KG1 (cell line): Measurements from ENCODE around the gene SIGLEC5.
A peak's percentile ranks its signal among the peaks of the same experiment; 100 is the strongest.
"Not testable (repeated sequence)": the region's sequence is repeated elsewhere in the genome, so short reads cannot be mapped to it uniquely, and the experiment has no call there.

Source experiments
- DNase-seq: peaks from one replicate; lab custom pipeline; 2025; lab: John Stamatoyannopoulos, UW

The SIGLEC5 gene, protein sequence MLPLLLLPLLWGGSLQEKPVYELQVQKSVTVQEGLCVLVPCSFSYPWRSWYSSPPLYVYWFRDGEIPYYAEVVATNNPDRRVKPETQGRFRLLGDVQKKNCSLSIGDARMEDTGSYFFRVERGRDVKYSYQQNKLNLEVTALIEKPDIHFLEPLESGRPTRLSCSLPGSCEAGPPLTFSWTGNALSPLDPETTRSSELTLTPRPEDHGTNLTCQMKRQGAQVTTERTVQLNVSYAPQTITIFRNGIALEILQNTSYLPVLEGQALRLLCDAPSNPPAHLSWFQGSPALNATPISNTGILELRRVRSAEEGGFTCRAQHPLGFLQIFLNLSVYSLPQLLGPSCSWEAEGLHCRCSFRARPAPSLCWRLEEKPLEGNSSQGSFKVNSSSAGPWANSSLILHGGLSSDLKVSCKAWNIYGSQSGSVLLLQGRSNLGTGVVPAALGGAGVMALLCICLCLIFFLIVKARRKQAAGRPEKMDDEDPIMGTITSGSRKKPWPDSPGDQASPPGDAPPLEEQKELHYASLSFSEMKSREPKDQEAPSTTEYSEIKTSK

DNA sequence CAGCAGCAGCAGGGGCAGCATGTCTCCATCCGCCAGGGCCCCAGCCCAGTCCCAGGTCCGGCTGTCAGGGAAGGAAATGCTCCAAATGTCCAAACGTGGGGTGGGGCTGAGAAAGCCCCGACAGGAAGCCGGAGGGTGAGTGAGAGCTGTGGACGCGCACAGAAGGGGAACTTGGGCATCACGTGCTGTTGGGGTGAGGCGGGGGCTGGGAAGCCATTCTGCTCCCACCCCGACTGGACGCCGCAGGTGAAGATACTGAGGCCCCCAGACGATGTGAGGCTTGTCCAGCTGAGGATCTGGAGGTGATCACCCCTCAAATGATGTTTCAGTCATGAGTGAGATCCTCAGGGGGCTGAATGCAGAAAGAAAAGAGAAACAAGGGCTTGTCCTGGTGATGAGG is at the start of gene SIGLEC5:
TSS of gene SIGLEC5 (minus strand) at position 87 of the 400 bp plus-strand sequence. CDS start at position 21, 66 bp downstream.
- not testable (repeated sequence) for DNase-seq

DNA sequence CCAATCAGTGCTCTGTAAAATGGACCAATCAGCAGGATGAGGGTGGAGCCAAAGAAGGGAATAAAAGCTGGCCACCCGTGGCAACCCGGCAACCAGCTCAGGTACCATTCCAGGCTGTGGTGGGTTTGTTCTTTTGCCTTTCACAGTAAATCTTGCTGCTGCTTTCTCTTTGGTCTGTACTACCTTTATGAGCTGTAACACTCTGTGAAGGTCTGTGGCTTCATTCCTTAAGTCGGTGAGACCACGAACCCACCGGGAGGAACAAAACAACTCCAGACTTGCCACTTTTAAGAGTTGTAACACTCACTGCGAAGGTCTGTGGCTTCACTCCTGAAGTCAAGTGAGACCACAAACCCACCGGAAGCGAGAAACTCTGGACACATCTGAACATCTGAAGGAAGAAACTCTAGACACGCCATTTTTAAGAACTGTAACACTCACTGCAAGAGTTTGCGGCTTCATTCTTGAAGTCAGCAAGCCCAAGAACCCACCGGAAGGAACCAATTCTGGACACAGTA is 46.4 kb upstream of the SIGLEC5 start:
- DNase-seq: no peak

DNA sequence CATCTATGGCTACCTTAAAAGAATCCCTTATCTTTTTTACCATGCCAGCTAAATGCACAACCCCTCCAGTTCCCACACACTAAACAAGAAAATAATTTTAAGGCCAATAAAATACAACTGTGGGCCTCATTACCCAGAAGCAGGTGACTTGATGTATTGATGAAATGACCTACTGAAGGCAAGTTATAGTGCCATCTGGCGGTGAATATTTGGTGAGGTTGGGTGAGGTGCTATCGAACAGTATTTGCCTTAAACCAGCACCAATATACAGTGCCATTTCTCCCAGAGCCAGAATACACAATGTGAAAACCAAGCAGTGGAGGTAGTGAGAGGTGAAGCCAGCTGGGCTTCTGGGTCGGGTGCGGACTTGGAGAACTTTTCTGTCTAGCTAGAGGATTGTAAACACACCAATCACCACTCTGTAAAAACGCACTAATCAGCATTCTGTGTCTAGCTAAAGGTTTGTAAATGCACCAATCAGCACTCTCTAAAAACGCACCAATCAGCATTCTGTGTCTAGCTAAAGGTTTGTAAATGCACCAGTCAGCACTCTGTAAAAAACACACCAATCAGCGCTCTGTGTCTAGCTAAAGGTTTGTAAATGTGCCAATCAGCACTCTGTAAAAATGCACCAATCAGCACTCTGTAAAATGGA is 45.8 kb upstream of the SIGLEC5 start:
- not testable (repeated sequence) for DNase-seq

DNA sequence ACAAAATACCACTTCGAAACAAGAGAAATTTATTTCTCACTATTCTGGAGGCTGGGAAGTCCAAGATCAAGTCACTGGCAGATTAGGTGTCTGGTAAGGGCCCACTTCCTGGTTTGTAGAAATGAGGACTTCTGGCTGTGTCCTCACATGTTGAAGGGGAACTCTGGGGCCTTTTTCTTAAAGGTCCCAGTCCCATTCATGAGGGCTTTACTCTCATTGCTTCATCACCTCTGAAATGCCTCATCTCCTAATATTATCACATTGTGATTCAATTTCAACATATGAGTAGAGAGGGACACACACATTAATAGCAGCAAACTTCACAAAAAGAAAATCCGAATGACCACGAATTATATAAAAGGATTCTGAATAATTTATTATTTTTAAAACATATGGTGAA is 38.0 kb upstream of the SIGLEC5 start:
- DNase-seq: no peak

DNA sequence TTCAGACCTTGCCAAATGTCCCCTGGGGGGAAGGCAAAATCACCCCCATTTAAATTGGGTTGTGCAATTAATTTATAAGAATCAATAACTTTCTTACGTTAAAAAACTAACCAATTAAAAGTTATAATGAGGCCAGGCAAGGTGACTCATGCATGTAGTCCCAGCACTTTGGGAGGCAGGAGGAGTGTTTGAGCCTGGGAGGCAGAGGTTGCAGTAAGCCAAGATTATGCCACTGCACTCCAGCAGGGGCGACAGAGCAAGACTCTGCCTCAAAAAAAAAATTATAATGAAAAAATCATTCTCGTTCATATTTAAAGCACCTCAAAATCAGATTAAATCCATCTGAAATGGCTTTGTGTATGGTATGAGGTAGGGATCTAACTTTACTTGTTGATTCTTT is 34.8 kb upstream of the SIGLEC5 start:
- DNase-seq: no peak

DNA sequence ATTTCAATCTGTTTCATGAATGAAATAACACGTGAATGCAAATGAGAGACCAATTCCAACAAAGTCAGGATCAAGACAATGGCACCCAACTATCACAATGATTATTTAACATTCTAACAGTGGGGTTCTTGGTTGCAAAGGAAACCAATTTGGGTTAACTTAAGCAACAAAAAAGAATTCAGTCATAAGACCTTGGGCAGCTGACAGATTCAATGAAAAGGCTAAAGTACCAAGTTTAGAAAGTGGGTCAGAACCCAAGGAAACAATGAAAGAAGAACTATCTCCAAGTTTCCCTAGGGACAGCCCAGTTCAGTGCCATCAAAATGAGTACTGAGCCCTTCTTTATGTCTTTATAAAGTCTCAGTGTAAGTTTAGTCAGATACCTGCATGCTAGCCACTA is 33.9 kb upstream of the SIGLEC5 start:
- DNase-seq: no peak

DNA sequence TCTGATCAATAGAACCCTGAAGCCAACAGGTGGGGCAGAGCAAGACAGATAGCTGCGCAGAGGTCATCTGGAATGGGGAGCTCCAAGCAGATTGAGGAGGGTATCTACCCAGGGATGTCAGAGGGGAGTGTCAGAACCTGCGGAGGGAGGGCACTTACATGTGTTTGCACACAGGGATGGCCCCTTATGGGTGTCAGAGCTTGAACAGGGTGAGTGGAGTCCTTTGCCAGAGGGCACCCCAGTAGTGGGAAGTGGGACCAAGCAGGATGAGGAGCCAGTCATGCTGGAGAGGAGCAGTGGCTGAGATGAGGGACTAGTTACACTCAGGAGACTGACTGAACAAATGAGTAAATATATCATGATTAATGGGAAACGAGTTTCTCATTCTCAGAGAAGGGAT is 33.4 kb upstream of the SIGLEC5 start:
- DNase-seq: no peak

DNA sequence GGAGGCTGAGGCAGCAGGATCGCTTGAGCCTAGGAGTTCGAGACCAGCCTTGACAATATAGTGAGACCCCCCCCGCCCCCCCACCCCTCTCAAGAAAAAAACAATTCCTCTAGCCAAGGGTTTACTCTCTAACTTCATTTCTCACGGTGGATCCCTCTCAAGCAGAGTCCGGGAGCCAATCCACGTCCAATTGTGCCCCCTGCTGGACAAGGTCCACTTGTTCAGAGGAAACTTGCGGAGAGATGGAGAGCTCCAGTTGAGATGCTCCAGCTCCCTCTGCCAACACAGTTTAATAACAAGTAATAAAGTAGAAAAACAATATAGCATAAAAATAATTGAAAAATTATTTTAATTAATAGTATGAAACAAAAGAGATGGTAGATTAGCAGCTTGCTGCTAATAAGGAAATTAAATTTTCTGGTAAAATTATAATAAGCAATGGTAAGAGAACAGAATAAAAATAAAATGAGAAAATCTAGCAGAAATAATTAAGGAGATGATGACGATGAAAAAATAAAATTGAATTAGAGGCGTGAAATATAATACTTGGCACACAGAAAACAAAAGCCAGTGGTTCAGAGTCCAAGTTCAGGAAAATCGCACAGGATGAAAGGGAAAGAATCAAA is 30.9 kb upstream of the SIGLEC5 start:
- peak; percentile 58 for DNase-seq

DNA sequence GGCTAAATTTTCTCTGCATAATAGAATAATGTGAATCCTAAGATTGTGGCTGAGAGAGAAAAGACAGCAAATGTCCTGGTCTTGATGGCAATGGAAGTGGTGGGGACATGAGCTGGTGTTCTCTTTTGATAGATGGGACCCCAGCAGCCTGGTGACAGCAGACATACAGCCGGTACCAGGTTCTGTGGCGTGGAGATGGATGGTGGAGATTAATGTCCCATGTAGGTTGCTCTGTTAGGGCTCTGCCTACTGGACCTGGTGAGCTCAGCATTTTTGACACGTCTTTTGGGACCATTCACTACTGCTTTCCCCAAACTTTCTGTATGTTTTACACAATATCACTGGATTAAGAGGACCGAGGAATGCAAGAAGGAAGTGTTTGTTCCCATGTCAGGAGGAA is 24.6 kb upstream of the SIGLEC5 start:
- DNase-seq: no peak

DNA sequence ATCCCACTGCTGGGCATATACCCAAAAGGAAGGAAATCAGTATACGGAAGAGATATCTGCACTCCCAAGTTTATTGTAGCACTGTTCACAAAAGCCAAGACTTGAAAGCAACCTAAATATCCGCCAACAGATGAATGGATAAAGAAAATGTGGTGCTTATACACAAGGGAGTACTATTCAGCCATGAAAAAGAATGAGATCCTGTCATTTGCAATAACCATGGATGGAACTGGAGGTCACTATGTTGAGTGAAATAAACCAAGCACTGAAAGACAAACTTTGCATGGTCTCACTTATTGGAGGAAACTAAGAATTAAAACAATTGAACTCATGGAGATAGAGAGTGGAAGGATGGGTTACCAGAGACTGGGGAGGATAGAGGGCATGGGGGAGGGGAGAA is 23.0 kb upstream of the SIGLEC5 start:
- DNase-seq: no peak

DNA sequence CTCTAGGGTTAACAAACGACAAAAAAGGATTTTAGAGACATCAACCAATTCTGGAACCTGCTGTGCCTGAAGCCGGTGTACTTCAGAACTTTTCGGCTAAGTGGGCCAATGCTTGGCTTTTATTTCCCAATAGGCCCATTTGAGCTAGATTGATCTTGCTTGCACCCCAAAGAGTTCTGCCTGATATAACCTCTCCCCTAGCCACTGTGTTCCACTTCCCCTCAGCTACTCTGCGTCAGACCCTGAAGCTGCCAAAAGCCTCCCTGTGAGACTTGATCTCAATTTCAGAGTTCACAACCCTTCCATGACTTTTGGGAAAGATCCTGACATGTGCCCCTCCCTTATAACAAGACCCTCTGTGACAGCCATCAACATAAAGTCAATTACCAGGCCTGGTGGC is 22.1 kb upstream of the SIGLEC5 start:
- DNase-seq: no peak

DNA sequence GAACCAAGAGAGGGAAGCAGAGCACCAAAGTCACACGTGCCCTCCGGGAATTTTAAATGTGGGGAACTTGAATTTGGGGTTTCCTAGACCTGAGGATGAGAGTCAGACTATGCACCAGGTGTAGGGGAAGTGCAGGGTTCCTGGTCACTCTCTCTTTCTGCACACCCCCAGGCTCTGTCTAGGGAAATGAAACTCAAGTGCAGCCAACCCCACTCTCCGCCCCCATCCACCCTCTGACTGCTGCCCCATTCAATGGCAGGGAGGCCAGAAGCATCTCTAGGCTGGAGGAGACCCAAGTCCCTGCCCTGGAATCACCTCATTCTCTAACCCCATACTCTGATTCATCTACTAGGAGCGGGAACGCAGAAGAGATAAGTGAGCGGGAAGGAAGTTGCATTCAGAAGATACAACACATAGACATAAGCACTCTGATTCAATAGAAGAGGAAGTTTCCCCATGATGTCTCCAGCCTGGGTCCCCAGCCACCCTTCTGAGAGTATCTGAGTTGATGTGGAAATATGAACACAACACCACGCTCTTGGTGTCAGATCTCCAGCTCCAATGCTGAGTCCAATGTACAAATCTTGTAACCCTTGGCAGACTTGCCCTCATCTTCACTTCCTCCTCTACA is 21.1 kb upstream of the SIGLEC5 start:
- no peak for DNase-seq

DNA sequence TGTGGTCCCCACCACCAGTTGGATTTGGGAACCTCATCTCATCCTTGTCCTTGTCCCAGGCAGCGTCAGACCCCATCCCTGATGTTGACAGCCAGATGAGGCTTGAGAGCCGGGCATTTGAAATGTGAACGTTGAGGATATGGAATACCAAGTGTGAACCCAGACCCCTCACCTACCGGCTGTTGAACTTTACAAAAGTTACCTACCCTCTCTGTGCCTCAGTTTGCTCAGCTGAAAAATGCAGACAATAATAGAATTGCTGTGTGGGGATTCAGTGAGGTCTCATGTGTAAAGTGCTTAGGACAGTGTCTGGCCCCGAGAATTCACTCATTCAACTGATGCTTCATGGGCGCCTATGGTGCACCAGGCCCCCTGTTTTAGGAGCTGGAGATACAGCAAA is 17.1 kb upstream of the SIGLEC5 start:
- DNase-seq: no peak

DNA sequence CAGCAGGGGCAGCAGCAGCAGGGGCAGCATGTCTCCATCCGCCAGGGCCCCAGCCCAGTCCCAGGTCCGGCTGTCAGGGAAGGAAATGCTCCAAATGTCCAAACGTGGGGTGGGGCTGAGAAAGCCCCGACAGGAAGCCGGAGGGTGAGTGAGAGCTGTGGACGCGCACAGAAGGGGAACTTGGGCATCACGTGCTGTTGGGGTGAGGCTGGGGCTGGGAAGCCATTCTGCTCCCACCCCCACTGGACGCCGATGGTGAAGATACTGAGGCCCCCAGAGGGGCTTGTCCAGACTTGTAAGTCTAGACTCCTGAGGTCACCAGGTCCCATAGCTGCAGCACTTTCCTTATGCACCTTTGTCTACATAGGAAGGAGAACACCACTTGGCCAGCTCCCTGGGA is 16.5 kb upstream of the SIGLEC5 start, which contains the start of gene SIGLEC14:
TSS of gene SIGLEC14 (minus strand) at position 96 of the 400 bp plus-strand sequence. CDS start at position 30, 66 bp downstream.
- DNase-seq: not testable (repeated sequence)

DNA sequence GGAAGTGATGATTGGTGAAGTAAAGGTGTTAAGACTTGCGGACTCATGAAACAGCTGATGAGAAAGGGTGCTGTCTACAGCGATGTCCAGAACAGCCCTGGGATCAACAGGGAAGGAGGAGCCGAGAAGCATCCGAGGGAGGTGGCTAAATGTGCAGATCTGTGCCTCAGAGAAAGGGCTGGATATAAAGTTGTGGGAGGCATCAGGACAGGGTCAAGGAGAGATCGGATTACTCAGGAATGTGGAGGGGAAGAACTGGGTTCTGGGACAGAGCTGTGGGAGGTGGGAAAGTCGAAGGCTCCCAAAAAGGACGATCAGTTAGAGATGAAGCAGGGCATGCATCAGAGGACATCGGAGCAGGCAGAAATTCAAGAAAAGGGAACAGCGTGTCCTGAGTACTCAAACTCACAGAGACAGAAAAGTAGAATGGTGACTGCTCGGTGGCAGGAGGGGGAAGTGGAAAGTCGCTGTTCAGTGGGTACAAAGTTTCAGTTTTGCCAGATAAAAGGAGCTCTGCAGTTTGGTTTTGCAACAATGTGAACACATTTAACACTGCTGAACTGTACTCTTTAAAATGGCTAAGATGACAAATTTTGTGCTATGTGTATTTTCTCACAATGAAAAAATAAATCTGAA is 14.6 kb upstream of the SIGLEC5 start:
- no peak for DNase-seq

DNA sequence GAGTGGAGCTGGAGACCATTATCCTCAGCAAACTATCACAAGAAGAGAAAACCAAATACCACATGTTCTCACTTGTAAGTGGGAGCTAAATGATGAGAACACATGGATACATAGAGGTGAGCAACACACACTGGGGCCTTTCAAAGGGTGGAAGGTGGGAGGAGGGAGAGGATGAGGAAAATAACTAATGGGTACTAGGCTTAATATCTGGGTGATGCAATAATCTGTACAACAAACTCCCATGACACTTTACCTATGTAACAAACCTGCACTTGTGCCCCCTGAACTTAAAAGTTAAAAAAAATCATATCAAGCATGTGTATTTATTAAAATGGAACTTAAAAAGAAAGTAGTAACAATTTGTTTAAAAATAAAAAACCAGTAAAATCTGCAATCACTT is 11.4 kb upstream of the SIGLEC5 start:
- no peak for DNase-seq

DNA sequence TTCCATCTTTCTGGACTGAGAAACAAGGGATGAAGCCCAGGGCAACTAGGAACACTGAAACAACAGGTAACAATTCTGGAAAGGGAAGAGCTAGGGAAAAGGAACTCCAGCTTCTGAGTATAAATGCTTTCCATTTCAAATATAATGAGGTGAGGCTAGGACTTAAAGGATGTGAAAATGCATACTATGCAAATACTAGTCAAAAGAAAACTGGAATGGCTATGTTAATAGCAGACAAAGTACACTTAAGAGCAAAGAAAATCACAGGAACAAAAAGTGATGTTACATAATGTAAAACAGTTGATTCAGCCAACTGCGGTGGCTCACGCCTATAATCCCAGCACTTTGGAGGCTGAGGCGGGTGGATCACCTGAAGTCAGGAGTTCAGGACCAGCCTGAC is 10.2 kb upstream of the SIGLEC5 start:
- DNase-seq: no peak

DNA sequence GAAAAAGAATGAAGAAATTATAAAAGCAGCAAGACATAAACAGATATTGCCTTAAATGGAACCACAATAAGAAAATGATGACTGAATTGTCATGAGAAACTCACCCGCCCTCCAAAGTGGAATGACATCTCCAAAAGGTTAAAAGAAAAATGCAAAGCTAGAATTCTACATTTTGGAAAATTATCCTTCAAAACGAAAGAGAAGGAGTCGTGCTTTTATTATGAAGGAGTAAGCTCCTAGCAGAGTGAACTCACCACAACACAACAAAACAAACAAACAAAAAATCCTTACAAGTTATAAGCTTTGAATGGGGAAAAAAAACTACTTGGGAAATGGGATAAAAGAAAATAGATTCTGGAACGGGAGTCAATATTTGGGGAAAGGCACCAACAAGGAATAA is 9.7 kb upstream of the SIGLEC5 start:
- no peak for DNase-seq

DNA sequence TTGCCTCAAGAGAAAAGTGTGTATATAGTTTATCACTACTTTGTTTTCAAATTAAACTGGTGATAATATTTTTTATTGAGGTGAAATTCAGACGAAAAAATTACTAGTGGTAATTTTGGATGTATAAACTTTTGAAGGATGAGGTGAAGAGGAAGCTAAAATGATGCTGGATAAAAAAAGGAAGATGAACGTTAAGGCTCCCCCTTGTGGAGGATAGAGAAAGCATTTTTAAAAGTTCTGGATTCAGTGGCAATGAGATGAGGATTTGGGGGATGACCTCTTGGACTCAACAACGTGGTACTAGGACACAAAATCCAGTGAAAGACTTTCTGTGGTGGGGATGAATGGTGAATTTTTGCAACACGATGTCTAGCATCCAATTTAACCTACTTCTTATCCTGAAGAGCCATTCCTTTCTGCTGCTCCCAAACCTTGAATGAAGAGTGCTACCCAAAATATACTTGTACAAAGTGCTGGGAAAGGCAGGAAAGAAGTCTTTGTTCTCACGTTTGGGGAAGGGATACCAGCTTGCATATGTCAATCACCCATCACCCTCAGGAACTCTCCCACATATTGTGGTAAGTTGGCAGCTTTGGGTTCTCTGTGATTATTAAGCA is 7.3 kb upstream of the SIGLEC5 start:
- DNase-seq: no peak

DNA sequence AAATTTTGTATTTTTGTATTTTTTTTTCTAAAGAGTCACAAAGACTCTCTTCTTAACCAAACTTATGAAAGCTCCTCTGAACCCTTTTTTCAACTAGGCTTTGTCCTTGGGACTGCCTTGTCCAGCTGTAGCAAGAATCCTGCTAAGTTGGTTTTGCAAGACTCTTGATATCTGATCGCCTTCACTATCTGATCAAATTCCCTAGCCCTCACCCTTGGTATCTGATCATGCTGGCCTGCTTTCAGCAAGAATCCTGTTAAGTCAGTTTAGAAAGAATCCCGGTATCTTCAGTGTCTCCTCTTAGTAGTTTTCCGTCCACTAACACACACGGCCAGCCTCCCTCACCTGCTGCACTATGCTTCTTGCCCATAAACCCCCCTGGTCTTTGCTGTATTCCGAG is 1.9 kb upstream of the SIGLEC5 start:
- DNase-seq: no peak
